ENCODE data around the gene CDX2.

- TF ChIP-seq, protein P1, sequence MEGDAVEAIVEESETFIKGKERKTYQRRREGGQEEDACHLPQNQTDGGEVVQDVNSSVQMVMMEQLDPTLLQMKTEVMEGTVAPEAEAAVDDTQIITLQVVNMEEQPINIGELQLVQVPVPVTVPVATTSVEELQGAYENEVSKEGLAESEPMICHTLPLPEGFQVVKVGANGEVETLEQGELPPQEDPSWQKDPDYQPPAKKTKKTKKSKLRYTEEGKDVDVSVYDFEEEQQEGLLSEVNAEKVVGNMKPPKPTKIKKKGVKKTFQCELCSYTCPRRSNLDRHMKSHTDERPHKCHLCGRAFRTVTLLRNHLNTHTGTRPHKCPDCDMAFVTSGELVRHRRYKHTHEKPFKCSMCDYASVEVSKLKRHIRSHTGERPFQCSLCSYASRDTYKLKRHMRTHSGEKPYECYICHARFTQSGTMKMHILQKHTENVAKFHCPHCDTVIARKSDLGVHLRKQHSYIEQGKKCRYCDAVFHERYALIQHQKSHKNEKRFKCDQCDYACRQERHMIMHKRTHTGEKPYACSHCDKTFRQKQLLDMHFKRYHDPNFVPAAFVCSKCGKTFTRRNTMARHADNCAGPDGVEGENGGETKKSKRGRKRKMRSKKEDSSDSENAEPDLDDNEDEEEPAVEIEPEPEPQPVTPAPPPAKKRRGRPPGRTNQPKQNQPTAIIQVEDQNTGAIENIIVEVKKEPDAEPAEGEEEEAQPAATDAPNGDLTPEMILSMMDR (IDR thresholded peaks at IDR 0.05; ENCODE audit: poor library complexity) = no peak
- no peak for TF ChIP-seq EZH2 (IDR thresholded peaks at IDR 0.05; ENCODE audit: borderline replicate concordance)
- TF ChIP-seq EZH2phosphoT487 (IDR thresholded peaks at IDR 0.05; ENCODE audit: low read depth, severe bottlenecking, unreplicated experiment) = peak; percentile 17
Measured at GRCh38 chr13:27969082-27969865, at the start of gene CDX2.
